Ovary (tissue), 3 donors: ENCODE results near the gene SHB.

Experiments
- CTCF ChIP-seq, 3 donors: fragments of 450-650 bp in 2 of 3; fragments of 200-600 bp in 1 of 3; IDR thresholded peaks; one replicate each; pipeline versions ENCODE4 v1.5.1 to v1.8.0; 2016 to 2022; ENCODE audit warnings: antibody characterized with exemption in 3 of 3, mild to moderate bottlenecking in 1 of 3
- EP300 ChIP-seq: sonication (generic); formaldehyde crosslinking; IDR thresholded peaks from one replicate; pipeline ENCODE4 v1.6.1; 2017; ENCODE audit warnings: antibody characterized with exemption
- POLR2A ChIP-seq: fragments of 450-650 bp; IDR thresholded peaks from one replicate; pipeline ENCODE4 v1.6.1; 2017; ENCODE audit warnings: antibody characterized with exemption, mild to moderate bottlenecking, moderate library complexity
- donor health status: DM: no; HTN: no; CAD: no.

DNA sequence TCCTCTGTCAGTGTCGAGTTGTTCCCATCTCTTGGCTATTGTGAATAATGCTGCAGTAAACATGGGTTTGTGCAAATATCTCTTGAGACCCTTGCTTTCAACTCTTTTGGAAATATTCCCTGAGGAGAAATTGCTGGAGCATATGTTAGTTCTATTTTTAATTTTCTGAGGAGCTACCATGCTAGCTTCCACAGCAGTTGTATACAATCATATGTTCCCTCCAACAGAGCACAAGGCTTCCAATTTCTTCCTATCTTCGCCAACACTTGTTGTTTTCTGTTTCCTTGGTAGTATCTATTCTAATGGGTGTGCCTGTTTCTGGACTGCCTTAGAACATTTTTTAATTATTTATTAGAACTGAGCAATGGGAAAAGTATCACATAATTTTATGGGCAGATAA, 23.6 kb upstream of the SHB start:
- TF ChIP-seq CTCF (IDR thresholded peaks at IDR 0.05) (no peak), POLR2A (no peak), EP300 (no peak)
